ENCODE results near the gene BRINP2. TPM values are rescaled to one million over a fixed set of nuclear protein-coding genes. Genes with fewer than 3 reads are reported as not detected.

The BRINP2 gene
- total RNA-seq, 1 donor, result not detected

GRCh38 chr1:177211231-177211630, 40.5 kb downstream of the BRINP2 start:
- no peak for TF ChIP-seq CTCF (IDR thresholded peaks at IDR 0.05; ENCODE audit: insufficient read depth, low read length)
- no peak overlapping the region for H3K4me3 ChIP-seq (ENCODE audit: low read depth, low read length)
- no peak for DNase-seq (ENCODE audit: low read depth)

- TF ChIP-seq CTCF (IDR thresholded peaks at IDR 0.05; ENCODE audit: insufficient read depth, low read length), result no peak
- no peak for DNase-seq (ENCODE audit: low read depth)
- H3K4me3 ChIP-seq (ENCODE audit: low read depth, low read length), result no peak overlapping the region
Measured at GRCh38 chr1:177216587-177217202, 45.9 kb downstream of the BRINP2 start.

GRCh38 chr1:177219554-177220458, 49.0 kb downstream of the BRINP2 start:
- no peak overlapping the region for H3K4me3 ChIP-seq (ENCODE audit: low read depth, low read length)
- TF ChIP-seq CTCF (IDR thresholded peaks at IDR 0.05; ENCODE audit: insufficient read depth, low read length), result no peak
- DNase-seq (ENCODE audit: low read depth), result peak; percentile 57

GRCh38 chr1:177223359-177223758, 52.6 kb downstream of the BRINP2 start:
- no peak for DNase-seq (ENCODE audit: low read depth)
- no peak for TF ChIP-seq CTCF (IDR thresholded peaks at IDR 0.05; ENCODE audit: insufficient read depth, low read length)
- no peak overlapping the region for H3K4me3 ChIP-seq (ENCODE audit: low read depth, low read length)

GRCh38 chr1:177227978-177228692, 57.4 kb downstream of the BRINP2 start:
- DNase-seq (ENCODE audit: low read depth), result no peak
- no peak for TF ChIP-seq CTCF (IDR thresholded peaks at IDR 0.05; ENCODE audit: insufficient read depth, low read length)
- no peak overlapping the region for H3K4me3 ChIP-seq (ENCODE audit: low read depth, low read length)

GRCh38 chr1:177228693-177229065, 57.9 kb downstream of the BRINP2 start:
- DNase-seq (ENCODE audit: low read depth), result peak; percentile 56
- TF ChIP-seq CTCF (IDR thresholded peaks at IDR 0.05; ENCODE audit: insufficient read depth, low read length), result no peak
- H3K4me3 ChIP-seq (ENCODE audit: low read depth, low read length), result no peak overlapping the region
